ENCODE data around the gene NUB1. TPM values are rescaled to one million over a fixed set of nuclear protein-coding genes. Genes with fewer than 3 reads are reported as not detected.

Gene NUB1
- polyA plus RNA-seq, 1 of the 3 experiments (the other 2 are of a cell fraction) = 54.0 TPM

DNA sequence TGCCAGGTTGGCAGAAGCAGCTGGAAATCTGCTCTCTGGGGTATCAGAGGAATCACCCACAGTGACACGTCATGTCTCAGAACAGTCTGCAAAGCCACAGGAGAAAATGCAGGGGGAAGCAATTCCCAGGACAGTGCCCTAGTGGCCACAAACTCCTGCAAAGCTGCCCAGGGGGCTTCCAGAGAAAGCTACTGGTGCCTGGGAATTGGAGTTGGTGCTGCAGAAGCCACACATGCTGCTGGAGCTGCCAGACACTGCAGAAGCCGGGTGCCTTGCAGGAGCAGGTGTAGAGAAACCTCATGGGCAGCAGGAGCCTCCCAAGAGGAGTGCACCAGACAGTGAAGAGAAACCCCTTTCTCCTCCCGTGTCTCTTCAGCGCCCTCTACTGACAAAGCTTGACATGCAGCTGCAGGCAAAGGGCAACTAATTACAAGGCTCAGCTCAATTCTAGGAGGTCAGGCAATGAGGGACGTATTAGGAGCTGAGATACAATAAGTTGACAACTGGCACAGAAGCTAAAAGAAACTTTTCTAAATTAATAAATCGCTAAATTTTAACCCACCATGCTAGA is 30.2 kb upstream of the NUB1 start:
- Histone ChIP-seq H3K9ac (no peak overlapping the region), H3K36me3 (replicated peaks in 1 of 2; ENCODE audit: control insufficient read depth in 1 of 2, insufficient read depth in 2 of 2, low read length in 1 of 2) (no peaks in the 10 kb centered on the region), H3F3A (replicated peaks; ENCODE audit: insufficient read depth) (peaks cover 3% of the 10 kb centered on the region), H3K27ac (ENCODE audit: low read depth in 2 of 2, low read length in 1 of 2) (no peak overlapping the region), H3K4me3 (ENCODE audit: low read depth in 2 of 2, low read length in 1 of 2) (no peak overlapping the region), H3K27me3 (ENCODE audit: insufficient read depth) (peaks cover 10% of the 10 kb centered on the region; the same call in 1 of the 2 replicates), H3K4me1 (ENCODE audit: control insufficient read depth in 1 of 2, insufficient read depth in 2 of 2, low read depth in 1 of 2, low read length in 1 of 2) (no peaks in the 10 kb centered on the region; a peak in 1 of 4 replicates), H4K20me1 (ENCODE audit: insufficient read depth) (no peaks in the 10 kb centered on the region), H3K9me3 (no peaks in the 10 kb centered on the region; the same call in 1 of the 2 replicates), H3K4me2 (no peak overlapping the region), H2AFZ (ENCODE audit: low read depth) (no peak overlapping the region), H3K79me2 (ENCODE audit: insufficient read depth) (no peaks in the 10 kb centered on the region), H3K9me2 (no peaks in the 10 kb centered on the region)
- ChIA-PET POLR2A (no interaction called here), CTCF (interaction anchor here (0.9 to 9.1 kb wide), 26 partner anchors 10 to 196 kb away, joined by 3 to 97 read pairs (median 4); partner anchors contain the start of genes GBX1 and NUB1)
- 56% methylated on average over 6 of the region's 6 CpGs for WGBS (ENCODE audit: low lambda C conversion rate)
- DNase-seq = no peak
- TF ChIP-seq, protein P1, sequence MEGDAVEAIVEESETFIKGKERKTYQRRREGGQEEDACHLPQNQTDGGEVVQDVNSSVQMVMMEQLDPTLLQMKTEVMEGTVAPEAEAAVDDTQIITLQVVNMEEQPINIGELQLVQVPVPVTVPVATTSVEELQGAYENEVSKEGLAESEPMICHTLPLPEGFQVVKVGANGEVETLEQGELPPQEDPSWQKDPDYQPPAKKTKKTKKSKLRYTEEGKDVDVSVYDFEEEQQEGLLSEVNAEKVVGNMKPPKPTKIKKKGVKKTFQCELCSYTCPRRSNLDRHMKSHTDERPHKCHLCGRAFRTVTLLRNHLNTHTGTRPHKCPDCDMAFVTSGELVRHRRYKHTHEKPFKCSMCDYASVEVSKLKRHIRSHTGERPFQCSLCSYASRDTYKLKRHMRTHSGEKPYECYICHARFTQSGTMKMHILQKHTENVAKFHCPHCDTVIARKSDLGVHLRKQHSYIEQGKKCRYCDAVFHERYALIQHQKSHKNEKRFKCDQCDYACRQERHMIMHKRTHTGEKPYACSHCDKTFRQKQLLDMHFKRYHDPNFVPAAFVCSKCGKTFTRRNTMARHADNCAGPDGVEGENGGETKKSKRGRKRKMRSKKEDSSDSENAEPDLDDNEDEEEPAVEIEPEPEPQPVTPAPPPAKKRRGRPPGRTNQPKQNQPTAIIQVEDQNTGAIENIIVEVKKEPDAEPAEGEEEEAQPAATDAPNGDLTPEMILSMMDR (IDR thresholded peaks at IDR 0.05) = peak; percentile 41
- TF ChIP-seq MXI1 (IDR thresholded peaks at IDR 0.05; ENCODE audit: low read depth, low read length) = no peak
- TF ChIP-seq FOXJ3 (CRISPR knock-in tag; IDR thresholded peaks at IDR 0.05) = no peak
- no peak for TF ChIP-seq NFIC (IDR thresholded peaks at IDR 0.05; ENCODE audit: borderline replicate concordance)

DNA sequence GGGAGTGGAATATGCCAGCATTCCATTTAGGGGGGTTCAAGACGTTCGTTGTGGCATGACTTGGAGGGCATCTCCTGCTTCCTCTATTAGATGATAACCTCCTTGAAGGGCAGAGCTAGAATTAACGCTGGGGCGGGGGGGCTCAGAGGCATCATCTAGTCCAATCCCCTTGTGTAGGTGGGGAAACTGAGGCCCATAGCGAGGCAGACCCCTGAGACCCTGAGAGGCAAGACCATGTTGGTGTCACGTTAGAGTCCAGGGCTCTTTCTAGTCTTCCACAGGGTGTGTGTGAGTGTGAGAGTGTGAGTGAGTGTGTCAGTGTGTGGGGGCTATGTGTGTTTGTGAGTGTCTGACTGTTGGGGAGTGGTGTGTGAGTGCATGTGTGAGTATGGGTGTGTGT is 29.3 kb upstream of the NUB1 start:
- CTCF ChIA-PET = interaction anchor here (0.6 to 9.1 kb wide), 5 partner anchors 12 to 1797 kb away, joined by 3 to 97 read pairs (median 15); partner anchors contain the start of gene GBX1
- no peaks in the 10 kb centered on the region for H4K20me1 ChIP-seq (ENCODE audit: insufficient read depth)
- no peak for DNase-seq
- H2AFZ ChIP-seq (ENCODE audit: low read depth) = no peak overlapping the region
- H3K4me1 ChIP-seq (ENCODE audit: control insufficient read depth in 1 of 2, insufficient read depth in 2 of 2, low read depth in 1 of 2, low read length in 1 of 2) = no peaks in the 10 kb centered on the region; a peak in 1 of 4 replicates
- H3K4me3 ChIP-seq (ENCODE audit: low read depth in 2 of 2, low read length in 1 of 2) = no peak overlapping the region
- H3K27me3 ChIP-seq (ENCODE audit: insufficient read depth) = peaks cover under 1% of the 10 kb centered on the region; the same call in 1 of the 2 replicates
- H3K36me3 ChIP-seq (replicated peaks in 1 of 2; ENCODE audit: control insufficient read depth in 1 of 2, insufficient read depth in 2 of 2, low read length in 1 of 2) = no peaks in the 10 kb centered on the region
- TF ChIP-seq, protein P1 (IDR thresholded peaks at IDR 0.05) = no peak
- TF ChIP-seq POLR2AphosphoS5 (IDR thresholded peaks at IDR 0.05; ENCODE audit: low read depth, low read length) (no peak), RAD21 (IDR thresholded peaks at IDR 0.05; ENCODE audit: low read length) (no peak), TCF12 (IDR thresholded peaks at IDR 0.05) (no peak), FOXJ3 (CRISPR knock-in tag; IDR thresholded peaks at IDR 0.05) (no peak), FOSL2 (IDR thresholded peaks at IDR 0.05; ENCODE audit: borderline replicate concordance, low read depth) (no peak), JUND (IDR thresholded peaks at IDR 0.05) (no peak), EP300 (IDR thresholded peaks at IDR 0.05; ENCODE audit: borderline replicate concordance in 1 of 2, low read depth in 1 of 2, low read length in 1 of 2) (no peak), ELF1 (IDR thresholded peaks at IDR 0.05) (no peak), GATA2 (CRISPR knock-in tag; IDR thresholded peaks at IDR 0.05) (no peak), MXI1 (IDR thresholded peaks at IDR 0.05; ENCODE audit: low read depth, low read length) (no peak), TEAD4 (IDR thresholded peaks at IDR 0.05; ENCODE audit: borderline replicate concordance, insufficient read depth) (no peak), RFX5 (IDR thresholded peaks at IDR 0.05; ENCODE audit: low read length) (no peak), SIN3A (IDR thresholded peaks at IDR 0.05; ENCODE audit: borderline replicate concordance, low read depth, low read length) (no peak)
- TF ChIP-seq, protein P2, sequence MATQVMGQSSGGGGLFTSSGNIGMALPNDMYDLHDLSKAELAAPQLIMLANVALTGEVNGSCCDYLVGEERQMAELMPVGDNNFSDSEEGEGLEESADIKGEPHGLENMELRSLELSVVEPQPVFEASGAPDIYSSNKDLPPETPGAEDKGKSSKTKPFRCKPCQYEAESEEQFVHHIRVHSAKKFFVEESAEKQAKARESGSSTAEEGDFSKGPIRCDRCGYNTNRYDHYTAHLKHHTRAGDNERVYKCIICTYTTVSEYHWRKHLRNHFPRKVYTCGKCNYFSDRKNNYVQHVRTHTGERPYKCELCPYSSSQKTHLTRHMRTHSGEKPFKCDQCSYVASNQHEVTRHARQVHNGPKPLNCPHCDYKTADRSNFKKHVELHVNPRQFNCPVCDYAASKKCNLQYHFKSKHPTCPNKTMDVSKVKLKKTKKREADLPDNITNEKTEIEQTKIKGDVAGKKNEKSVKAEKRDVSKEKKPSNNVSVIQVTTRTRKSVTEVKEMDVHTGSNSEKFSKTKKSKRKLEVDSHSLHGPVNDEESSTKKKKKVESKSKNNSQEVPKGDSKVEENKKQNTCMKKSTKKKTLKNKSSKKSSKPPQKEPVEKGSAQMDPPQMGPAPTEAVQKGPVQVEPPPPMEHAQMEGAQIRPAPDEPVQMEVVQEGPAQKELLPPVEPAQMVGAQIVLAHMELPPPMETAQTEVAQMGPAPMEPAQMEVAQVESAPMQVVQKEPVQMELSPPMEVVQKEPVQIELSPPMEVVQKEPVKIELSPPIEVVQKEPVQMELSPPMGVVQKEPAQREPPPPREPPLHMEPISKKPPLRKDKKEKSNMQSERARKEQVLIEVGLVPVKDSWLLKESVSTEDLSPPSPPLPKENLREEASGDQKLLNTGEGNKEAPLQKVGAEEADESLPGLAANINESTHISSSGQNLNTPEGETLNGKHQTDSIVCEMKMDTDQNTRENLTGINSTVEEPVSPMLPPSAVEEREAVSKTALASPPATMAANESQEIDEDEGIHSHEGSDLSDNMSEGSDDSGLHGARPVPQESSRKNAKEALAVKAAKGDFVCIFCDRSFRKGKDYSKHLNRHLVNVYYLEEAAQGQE (IDR thresholded peaks at IDR 0.05; ENCODE audit: low read depth, low read length) = no peak
- TF ChIP-seq, protein P3, sequence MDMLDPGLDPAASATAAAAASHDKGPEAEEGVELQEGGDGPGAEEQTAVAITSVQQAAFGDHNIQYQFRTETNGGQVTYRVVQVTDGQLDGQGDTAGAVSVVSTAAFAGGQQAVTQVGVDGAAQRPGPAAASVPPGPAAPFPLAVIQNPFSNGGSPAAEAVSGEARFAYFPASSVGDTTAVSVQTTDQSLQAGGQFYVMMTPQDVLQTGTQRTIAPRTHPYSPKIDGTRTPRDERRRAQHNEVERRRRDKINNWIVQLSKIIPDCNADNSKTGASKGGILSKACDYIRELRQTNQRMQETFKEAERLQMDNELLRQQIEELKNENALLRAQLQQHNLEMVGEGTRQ (IDR thresholded peaks at IDR 0.05; ENCODE audit: borderline replicate concordance, low read depth, low read length) = no peak
- H3K79me2 ChIP-seq (ENCODE audit: insufficient read depth) = no peaks in the 10 kb centered on the region
- H3K27ac ChIP-seq (ENCODE audit: low read depth in 2 of 2, low read length in 1 of 2) = no peak overlapping the region
- no peaks in the 10 kb centered on the region for H3K9me2 ChIP-seq
- H3K4me2 ChIP-seq = no peak overlapping the region
- no peak overlapping the region for H3K9ac ChIP-seq
- POLR2A ChIA-PET = no interaction called here
- H3F3A ChIP-seq (replicated peaks; ENCODE audit: insufficient read depth) = peaks cover 3% of the 10 kb centered on the region
- WGBS (ENCODE audit: low lambda C conversion rate) = 62% methylated on average over 6 of the region's 6 CpGs
- no peaks in the 10 kb centered on the region; the same call in 1 of the 2 replicates for H3K9me3 ChIP-seq

Measured in SK-N-SH (cell line).